Activated naive CD8-positive, alpha-beta T cell treated with anti-CD3 and anti-CD28 coated beads, Interleukin-2, amount 10 ng/mL, durations not matched to agents 7 days and 5 days (primary cell): ENCODE results near the gene ANKRA2. TPM values are rescaled to one million over a fixed set of nuclear protein-coding genes. Genes with fewer than 3 reads are reported as not detected.
A peak's percentile ranks its signal among the peaks of the same experiment; 100 is the strongest.

Experiments used
- ATAC-seq: fragments of 150-1000 bp; cut with Tn5 transposase; one replicate; pipeline ENCODE4 v1.10.0; 2021; ENCODE audit warnings: low read depth, moderate library complexity
- POLR2A ChIA-PET: fragments of 350-600 bp; sonication (Branson Sonifier 250); formaldehyde crosslinking; loops from one replicate; lab custom pipeline; 2021; ENCODE audit warnings: antibody characterized with exemption; lab: Charles Lee
- DNase-seq: peaks from one replicate; pipeline ENCODE4 v3.0.0; 2021
- H3K27ac Mint-ChIP-seq: one replicate; pipeline ENCODE4 v1.8.0; 2022; ENCODE audit warnings: mild to moderate bottlenecking, mixed read lengths
- H3K27me3 Mint-ChIP-seq: one replicate; pipeline ENCODE4 v1.8.0; 2022; ENCODE audit warnings: mild to moderate bottlenecking, moderate library complexity, mixed read lengths
- H3K36me3 Mint-ChIP-seq: one replicate; pipeline ENCODE4 v1.8.0; 2021; ENCODE audit warnings: mild to moderate bottlenecking, mixed read lengths
- H3K4me1 Mint-ChIP-seq: one replicate; pipeline ENCODE4 v1.8.0; 2021; ENCODE audit warnings: mixed read lengths
- H3K4me3 Mint-ChIP-seq: one replicate; pipeline ENCODE4 v1.8.0; 2022; ENCODE audit warnings: mild to moderate bottlenecking, moderate library complexity, mixed read lengths
- H3K9me3 Mint-ChIP-seq: one replicate; pipeline ENCODE4 v1.8.0; 2021; ENCODE audit warnings: mixed read lengths
- total RNA-seq, 2 experiments: library from RNA; stranded (reverse); gene quantifications; one replicate each; pipeline ENCODE4 v1.2.3, GENCODE V29; 2021

The ANKRA2 gene, protein sequence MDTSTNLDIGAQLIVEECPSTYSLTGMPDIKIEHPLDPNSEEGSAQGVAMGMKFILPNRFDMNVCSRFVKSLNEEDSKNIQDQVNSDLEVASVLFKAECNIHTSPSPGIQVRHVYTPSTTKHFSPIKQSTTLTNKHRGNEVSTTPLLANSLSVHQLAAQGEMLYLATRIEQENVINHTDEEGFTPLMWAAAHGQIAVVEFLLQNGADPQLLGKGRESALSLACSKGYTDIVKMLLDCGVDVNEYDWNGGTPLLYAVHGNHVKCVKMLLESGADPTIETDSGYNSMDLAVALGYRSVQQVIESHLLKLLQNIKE
- 10 to 100 TPM; 32.9 to 33.0 TPM for total RNA-seq

DNA sequence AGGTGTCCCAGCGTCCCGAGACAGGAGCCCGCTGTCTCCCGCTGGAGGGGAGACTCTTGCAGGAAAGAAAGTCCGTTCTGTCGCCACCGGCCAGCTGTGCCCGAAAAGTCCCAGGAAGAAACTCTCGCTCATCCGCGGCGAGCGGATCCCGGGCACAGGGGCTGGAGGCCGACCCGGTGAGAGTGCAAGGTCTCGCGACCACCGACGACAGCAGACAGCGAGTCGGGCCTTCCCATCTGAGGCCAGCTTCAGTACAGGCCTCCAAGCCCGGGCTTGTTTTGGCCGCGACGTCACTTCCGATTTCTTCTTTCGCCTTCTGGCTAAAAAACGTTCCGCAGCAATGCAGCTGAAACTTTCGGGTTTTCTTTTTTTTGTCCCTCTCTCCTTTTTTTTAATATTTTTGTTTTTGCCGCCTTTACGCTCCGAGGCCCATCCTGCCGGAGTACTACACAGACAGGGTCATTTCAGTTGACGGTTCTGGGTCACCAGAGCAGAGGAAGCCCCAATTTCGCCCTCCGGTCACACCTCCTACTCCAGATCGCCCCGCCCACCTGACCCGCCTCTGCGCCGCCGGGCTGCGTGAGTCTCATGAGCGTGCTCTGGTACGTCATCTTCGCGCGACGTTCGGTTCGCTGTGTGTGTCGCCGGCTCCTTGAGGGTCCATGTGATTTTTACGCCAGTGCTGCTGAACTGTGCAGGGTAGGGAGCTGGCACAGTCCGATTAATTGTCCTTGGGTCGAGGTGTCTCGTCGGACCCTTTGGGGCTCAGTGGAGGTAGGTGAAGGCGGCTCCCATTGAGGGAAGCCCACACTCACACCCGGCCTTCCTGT lies at the start of gene ANKRA2, which contains the start of gene UTP15:
Gene ANKRA2 (minus strand): TSS at position 501 of the 830 bp plus-strand sequence. CDS start 2,758 bp downstream, outside the sequence.
Gene UTP15 (plus strand): TSS at position 605 of the 830 bp plus-strand sequence. CDS start 1,602 bp downstream, outside the sequence.
- ATAC-seq (peak; percentile 91), DNase-seq (peak; percentile 98)
- H3K4me3 Mint-ChIP-seq, result peak within 1 kb of the TSS; percentile 89
- peak within 1 kb of the TSS; percentile 98 for H3K27ac Mint-ChIP-seq
- H3K27me3 Mint-ChIP-seq, result no peaks in the 10 kb centered on the region
- H3K36me3 Mint-ChIP-seq, result peaks cover 12% of the 10 kb centered on the region
- POLR2A ChIA-PET, result interaction anchor here (0.7 to 2.4 kb wide), 5 partner anchors 12 to 716 kb away, joined by 3 to 17 read pairs (median 3); partner anchors contain the start of gene BTF3
- H3K9me3 Mint-ChIP-seq, result no peaks in the 10 kb centered on the region
- H3K4me1 Mint-ChIP-seq, result peaks cover 23% of the 10 kb centered on the region

DNA sequence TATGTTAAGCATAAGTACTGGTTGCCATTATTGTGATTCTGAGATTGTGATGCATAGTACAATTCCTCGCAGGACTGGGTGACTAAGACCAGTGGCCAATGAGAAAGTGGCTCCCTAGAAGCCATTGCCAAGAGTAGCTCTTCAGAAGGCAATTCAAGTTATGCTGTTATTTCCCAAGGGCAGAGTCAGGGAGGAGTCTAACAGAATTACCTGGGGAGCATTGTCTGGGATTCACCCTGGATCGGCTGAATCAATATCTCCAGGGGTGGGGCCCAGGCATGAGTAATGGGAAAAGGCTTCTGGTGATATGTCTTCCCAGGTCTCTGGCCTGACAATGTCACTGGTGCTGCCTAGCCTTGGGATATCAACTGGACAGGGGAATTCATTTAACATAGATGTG lies 49.6 kb upstream of the ANKRA2 start:
- H3K4me3 Mint-ChIP-seq, result no peak overlapping the region
- no peaks in the 10 kb centered on the region for H3K4me1 Mint-ChIP-seq
- POLR2A ChIA-PET, result no interaction called here
- peaks cover 21% of the 10 kb centered on the region for H3K27me3 Mint-ChIP-seq
- no peaks in the 10 kb centered on the region for H3K9me3 Mint-ChIP-seq
- DNase-seq (no peak), ATAC-seq (no peak)
- no peak overlapping the region for H3K27ac Mint-ChIP-seq
- no peaks in the 10 kb centered on the region for H3K36me3 Mint-ChIP-seq

DNA sequence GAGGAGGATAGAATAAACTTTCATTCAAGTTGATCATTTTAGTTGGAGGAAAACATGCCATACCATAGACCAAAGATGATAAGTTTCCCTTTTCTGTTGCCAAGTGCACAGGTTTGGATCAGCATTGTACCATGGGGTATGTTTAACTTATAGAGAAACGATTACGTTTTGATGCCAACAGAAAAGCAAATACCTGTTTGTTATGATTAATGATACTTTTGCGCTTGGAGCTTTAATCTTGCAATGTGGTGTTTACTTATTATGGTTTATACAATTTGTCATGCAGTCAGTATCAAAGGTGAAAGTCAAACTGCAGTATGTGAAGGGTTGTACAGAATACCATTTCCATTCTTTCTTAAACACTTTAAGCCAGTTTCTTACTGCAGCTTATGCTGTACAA lies 47.4 kb upstream of the ANKRA2 start:
- no peaks in the 10 kb centered on the region for H3K9me3 Mint-ChIP-seq
- H3K27ac Mint-ChIP-seq, result no peak overlapping the region
- ATAC-seq (no peak), DNase-seq (no peak)
- peaks cover 20% of the 10 kb centered on the region for H3K27me3 Mint-ChIP-seq
- no peak overlapping the region for H3K4me3 Mint-ChIP-seq
- POLR2A ChIA-PET, result no interaction called here
- H3K36me3 Mint-ChIP-seq, result no peaks in the 10 kb centered on the region
- H3K4me1 Mint-ChIP-seq, result no peaks in the 10 kb centered on the region

DNA sequence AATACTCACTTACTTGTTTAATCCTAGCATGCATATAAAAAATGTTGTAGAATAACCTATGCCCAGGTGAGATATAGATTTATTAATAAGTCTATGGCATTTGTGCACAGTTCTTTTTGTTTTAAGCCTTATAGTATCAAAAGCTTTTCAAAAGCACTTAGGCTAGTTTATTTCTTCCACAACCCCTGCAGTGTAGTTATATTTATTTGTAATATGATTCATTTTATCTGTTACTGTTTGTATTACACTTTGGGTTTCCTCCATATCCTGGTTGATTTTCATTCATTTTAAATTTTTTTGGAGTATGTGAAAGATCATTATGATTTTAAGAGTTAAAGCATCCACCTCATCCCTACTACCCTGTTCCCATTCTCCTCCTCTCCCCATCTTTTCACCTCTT lies 41.8 kb upstream of the ANKRA2 start:
- Mint-ChIP-seq H3K27me3 (peaks cover 21% of the 10 kb centered on the region), H3K9me3 (peaks cover 2% of the 10 kb centered on the region), H3K4me1 (no peaks in the 10 kb centered on the region), H3K27ac (no peak overlapping the region), H3K36me3 (no peaks in the 10 kb centered on the region), H3K4me3 (no peak overlapping the region)
- no peak for DNase-seq
- ATAC-seq, result no peak
- POLR2A ChIA-PET, result no interaction called here

DNA sequence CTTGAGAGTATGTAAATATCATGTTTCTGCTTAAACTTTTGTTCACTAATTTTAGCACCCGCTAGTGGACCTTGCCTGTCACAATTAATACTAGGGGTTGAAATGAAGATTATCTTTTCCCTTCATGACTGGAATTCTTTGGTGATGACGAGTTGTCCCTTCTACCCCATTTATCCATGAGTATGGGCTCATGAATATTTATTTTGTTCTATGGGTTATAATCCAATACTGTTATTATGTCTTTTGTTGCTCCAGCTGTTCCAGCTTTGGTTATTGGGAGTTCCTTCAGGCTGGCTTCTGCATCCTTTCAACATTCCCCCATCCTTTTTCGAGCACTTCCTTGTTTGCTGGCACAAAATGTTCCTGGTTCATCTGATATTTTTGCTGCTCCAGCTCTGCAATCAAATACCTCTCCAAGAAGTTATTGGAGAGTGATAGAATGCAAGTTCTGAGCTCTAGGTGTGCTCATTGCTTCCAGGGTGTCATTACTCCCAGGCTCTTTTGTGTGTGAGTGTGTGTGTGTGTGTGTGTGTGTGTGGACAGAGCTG lies 40.8 kb upstream of the ANKRA2 start:
- no peak overlapping the region for H3K4me3 Mint-ChIP-seq
- peaks cover 3% of the 10 kb centered on the region for H3K9me3 Mint-ChIP-seq
- no peaks in the 10 kb centered on the region for H3K4me1 Mint-ChIP-seq
- DNase-seq (no peak), ATAC-seq (no peak)
- no peaks in the 10 kb centered on the region for H3K36me3 Mint-ChIP-seq
- H3K27ac Mint-ChIP-seq, result no peak overlapping the region
- POLR2A ChIA-PET, result no interaction called here
- H3K27me3 Mint-ChIP-seq, result peaks cover 20% of the 10 kb centered on the region

DNA sequence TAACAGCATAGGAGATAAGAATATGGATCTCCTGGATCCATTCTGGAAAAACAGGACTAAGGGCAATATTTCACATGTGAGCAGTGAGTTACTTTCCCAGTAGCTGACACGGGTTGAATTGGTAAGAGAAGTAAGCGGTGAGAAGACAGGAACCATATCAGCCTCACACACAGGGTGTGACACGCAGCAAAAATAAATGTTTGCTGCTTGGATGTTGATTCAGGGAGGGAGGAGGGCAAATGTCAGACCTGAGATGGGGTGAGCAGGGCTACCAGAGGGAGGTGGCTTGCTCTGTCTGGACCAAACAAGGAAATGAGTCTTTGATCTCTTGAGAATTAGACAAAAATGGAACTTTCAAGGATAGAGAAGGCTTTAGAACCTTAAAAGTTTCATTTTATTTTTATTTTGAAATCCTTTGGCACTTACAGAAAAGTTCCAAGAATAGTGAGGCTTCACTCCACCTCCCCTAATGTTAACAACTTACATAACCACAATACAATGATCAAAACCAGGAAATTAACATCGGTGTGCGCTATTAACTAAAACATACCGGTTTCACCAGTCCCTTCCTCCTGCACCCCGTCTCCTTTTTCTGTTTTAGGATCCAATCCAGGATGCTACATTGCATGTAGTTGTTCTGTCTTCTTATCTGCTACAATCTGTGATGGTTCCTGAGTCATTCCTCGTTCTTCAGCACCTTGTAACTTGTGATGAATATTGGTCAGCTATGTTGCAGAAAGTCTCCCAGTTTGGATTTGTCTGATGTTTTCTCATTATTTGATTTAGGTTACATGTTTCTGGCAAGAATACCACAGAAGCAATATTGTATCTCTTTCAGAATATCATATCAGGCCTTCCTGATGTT lies 40.0 kb upstream of the ANKRA2 start:
- no peak for ATAC-seq
- Mint-ChIP-seq H3K4me1 (no peaks in the 10 kb centered on the region), H3K27ac (no peak overlapping the region), H3K4me3 (no peak overlapping the region), H3K27me3 (peaks cover 25% of the 10 kb centered on the region), H3K9me3 (peaks cover 3% of the 10 kb centered on the region), H3K36me3 (no peaks in the 10 kb centered on the region)
- POLR2A ChIA-PET, result no interaction called here
- DNase-seq, result no peak

DNA sequence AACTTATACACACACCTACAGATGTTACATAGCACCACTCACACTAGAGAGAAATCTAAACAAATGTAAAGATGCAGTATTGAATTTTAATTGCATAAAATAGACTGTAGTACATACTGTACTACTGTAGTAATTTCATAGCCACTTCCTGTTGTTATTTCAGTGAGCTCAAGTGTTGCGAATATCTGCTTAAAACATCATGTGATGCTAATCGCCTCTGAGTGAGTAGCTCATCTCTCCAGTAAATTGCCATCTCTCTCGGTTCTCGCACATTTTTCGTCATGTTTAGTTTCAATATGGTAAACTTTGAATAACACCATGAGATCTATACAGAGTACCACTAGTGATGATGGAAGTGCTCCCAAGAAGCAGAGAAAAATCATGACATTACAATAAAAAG lies 38.6 kb upstream of the ANKRA2 start:
- H3K36me3 Mint-ChIP-seq, result no peaks in the 10 kb centered on the region
- ATAC-seq, result no peak
- peaks cover 3% of the 10 kb centered on the region for H3K9me3 Mint-ChIP-seq
- H3K27ac Mint-ChIP-seq, result no peak overlapping the region
- DNase-seq, result no peak
- no peak overlapping the region for H3K4me3 Mint-ChIP-seq
- H3K4me1 Mint-ChIP-seq, result no peaks in the 10 kb centered on the region
- peaks cover 25% of the 10 kb centered on the region for H3K27me3 Mint-ChIP-seq
- POLR2A ChIA-PET, result no interaction called here

DNA sequence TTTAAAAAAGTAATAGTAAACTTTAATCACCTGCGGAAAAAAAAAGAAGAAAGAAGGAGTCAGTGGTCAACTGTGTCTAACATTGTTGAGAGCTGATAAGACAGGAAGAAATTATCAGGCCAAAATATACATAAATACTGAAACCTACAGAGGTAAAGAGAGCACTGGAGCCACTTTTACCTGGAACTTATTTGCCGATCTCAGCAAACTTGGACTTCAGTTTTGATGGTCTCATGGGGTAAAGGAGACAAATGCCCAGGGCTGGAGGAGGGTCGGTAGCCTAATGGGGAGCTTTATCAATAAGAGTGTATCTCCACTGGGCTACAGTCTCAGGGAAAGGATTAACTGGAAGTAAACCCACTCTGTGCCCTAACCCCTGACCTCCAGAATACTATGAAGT lies 33.9 kb upstream of the ANKRA2 start:
- no peak overlapping the region for H3K4me3 Mint-ChIP-seq
- no peaks in the 10 kb centered on the region for H3K36me3 Mint-ChIP-seq
- no peaks in the 10 kb centered on the region for H3K4me1 Mint-ChIP-seq
- no peak overlapping the region for H3K27ac Mint-ChIP-seq
- DNase-seq (no peak), ATAC-seq (no peak)
- peaks cover 17% of the 10 kb centered on the region for H3K27me3 Mint-ChIP-seq
- POLR2A ChIA-PET, result no interaction called here
- peaks cover 3% of the 10 kb centered on the region for H3K9me3 Mint-ChIP-seq

DNA sequence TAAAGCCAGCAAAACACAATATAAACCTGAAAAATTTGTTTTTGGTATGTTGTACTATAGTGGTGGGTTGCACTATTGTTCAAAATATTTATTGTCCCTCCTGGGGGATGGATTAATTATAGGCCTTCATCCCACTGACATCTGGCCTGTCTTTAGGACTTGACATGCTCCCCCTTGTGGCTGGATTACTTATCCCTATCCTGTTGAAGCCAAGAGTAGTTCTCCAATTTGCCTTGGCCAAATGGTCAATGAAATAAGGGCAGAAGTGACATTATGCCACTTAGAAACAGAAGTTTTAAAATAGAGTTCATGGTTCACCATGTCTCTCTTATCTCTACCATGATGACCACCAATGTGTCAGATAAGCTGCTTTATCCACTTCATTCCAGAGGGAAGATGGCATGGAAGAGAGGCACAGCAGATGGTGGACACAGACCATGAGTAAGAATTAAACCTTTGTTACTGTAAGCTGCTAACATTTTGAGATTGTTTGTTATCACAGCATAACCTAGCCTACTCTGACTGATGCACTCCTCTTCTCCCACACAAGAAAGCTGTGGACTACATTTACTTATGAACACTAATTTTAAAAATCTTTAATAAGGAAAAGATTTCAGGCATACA lies 31.4 kb upstream of the ANKRA2 start:
- no peaks in the 10 kb centered on the region for H3K4me1 Mint-ChIP-seq
- no peak overlapping the region for H3K4me3 Mint-ChIP-seq
- H3K27me3 Mint-ChIP-seq, result peaks cover 14% of the 10 kb centered on the region
- ATAC-seq (no peak), DNase-seq (no peak)
- peaks cover 1% of the 10 kb centered on the region for H3K9me3 Mint-ChIP-seq
- no peaks in the 10 kb centered on the region for H3K36me3 Mint-ChIP-seq
- no peak overlapping the region for H3K27ac Mint-ChIP-seq
- POLR2A ChIA-PET, result no interaction called here

DNA sequence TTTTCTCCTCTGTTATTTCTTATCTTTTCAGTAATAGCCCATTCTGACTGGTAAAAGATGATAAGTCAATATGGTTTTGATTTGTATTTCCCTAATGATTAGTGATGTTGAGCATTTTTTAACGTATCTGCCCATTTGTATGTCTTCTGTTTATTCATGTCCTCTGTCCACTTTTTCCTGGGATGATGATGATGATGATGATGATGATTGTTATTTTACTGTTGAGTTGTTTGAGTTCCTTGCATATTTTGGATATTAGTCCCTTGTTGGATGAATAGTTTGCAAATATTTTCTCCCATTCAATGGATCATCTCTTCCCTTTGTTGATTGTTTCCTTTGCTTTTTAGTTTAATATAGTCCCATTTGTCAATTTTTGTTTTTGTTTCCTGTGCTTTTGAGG lies 27.1 kb upstream of the ANKRA2 start:
- Mint-ChIP-seq H3K27me3 (peaks cover 4% of the 10 kb centered on the region), H3K27ac (no peak overlapping the region), H3K4me3 (no peak overlapping the region), H3K36me3 (no peaks in the 10 kb centered on the region), H3K4me1 (no peaks in the 10 kb centered on the region), H3K9me3 (no peaks in the 10 kb centered on the region)
- DNase-seq, result no peak
- ATAC-seq, result no peak
- POLR2A ChIA-PET, result no interaction called here

DNA sequence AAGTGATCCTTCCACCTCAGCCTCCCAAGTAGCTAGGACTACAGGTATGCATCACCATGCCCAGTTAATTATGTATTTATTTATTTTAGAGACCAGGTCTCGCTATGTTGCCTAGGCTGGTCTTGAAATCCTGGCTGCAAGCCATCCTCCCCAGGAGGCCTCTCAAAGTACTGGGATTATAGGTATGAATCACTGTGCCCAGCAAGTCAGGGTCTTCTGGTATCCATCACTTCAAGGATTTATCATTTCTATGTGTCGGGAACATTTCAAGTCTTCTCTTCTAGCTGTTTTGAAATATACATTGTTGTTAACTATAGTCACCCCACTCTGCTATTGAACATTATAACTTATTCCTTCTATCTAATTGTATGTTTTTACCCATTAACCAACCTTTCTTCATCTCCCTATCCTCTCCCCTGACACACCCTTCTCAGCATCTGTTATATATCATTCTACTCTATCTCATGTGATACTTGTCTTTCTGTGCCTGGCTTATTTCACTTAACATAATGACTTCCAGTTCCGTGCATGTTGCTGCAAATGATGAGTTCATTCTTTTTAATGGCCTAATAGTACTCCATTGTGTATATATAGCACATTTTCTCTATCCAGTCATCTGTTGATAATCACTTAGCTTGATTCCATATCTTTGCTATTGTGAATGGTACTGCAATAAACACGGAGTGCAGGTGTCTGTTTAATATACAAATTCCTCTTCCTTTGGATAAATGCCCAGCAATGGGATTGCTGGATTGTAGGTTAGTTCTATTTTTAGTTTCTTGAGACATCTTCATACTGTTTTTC lies 26.5 kb upstream of the ANKRA2 start:
- POLR2A ChIA-PET, result no interaction called here
- ATAC-seq (no peak), DNase-seq (no peak)
- H3K27ac Mint-ChIP-seq, result no peak overlapping the region
- H3K9me3 Mint-ChIP-seq, result no peaks in the 10 kb centered on the region
- no peaks in the 10 kb centered on the region for H3K4me1 Mint-ChIP-seq
- H3K4me3 Mint-ChIP-seq, result no peak overlapping the region
- H3K27me3 Mint-ChIP-seq, result peaks cover 4% of the 10 kb centered on the region
- H3K36me3 Mint-ChIP-seq, result no peaks in the 10 kb centered on the region

DNA sequence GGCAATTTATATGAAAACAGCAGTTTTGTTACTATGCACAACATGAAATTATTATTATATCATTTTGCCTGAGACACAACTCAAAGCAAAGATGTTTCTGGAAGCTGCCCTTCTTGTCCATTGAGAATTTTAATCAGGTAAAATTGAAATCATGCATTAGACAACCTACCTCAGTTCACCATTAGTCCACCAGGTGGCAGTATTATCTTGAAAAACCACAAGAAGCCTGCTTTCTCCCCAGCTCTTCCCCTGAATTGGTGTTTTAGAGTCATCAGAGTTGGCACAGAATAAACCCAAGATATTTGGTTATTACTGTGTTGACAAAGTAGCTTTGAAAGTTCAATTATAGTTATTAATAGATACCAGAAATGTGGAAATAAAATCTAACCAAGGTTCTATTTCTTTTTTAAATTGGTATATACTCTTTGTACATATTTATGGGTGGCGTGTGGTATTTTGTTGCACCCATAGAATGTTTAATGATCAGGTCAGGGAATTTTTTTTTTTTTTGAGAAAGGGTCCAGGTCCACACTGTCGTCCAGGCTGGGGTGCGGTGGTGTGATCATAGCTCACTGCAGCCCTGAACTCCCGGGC lies 25.8 kb upstream of the ANKRA2 start:
- Mint-ChIP-seq H3K27ac (no peak overlapping the region), H3K36me3 (no peaks in the 10 kb centered on the region), H3K27me3 (peaks cover 4% of the 10 kb centered on the region), H3K9me3 (no peaks in the 10 kb centered on the region), H3K4me3 (no peak overlapping the region), H3K4me1 (no peaks in the 10 kb centered on the region)
- ATAC-seq, result no peak
- POLR2A ChIA-PET, result no interaction called here
- DNase-seq, result no peak
